ENCODE measurements around the gene SKAP1.
A peak's percentile ranks its signal among the peaks of the same experiment; 100 is the strongest.
"Not testable (repeated sequence)": the region's sequence is repeated elsewhere in the genome, so short reads cannot be mapped to it uniquely, and the experiment has no call there.

Gene SKAP1

GRCh38 chr17:48250059-48250458, 180.0 kb downstream of the SKAP1 start:
- DNase-seq (ENCODE audit: extremely low read depth in 1 of 2, low read depth in 1 of 2) = not testable (repeated sequence)

- no peak for DNase-seq (ENCODE audit: extremely low read depth in 1 of 2, low read depth in 1 of 2)
Observed at GRCh38 chr17:48247603-48248002, 182.4 kb downstream of the SKAP1 start.

- DNase-seq (ENCODE audit: extremely low read depth in 1 of 2, low read depth in 1 of 2) = no peak
Observed at GRCh38 chr17:48247038-48247437, 183.0 kb downstream of the SKAP1 start.

- DNase-seq (ENCODE audit: extremely low read depth in 1 of 2, low read depth in 1 of 2) = no peak
Observed at GRCh38 chr17:48246612-48247011, 183.4 kb downstream of the SKAP1 start.

GRCh38 chr17:48245465-48246033, 184.5 kb downstream of the SKAP1 start:
- not testable (repeated sequence) for DNase-seq (ENCODE audit: extremely low read depth in 1 of 2, low read depth in 1 of 2)

- no peak for DNase-seq (ENCODE audit: extremely low read depth in 1 of 2, low read depth in 1 of 2)
Observed at GRCh38 chr17:48244814-48245213, 185.2 kb downstream of the SKAP1 start.

- DNase-seq (ENCODE audit: extremely low read depth in 1 of 2, low read depth in 1 of 2) = no peak
Observed at GRCh38 chr17:48244121-48244711, 185.8 kb downstream of the SKAP1 start.

- no peak for DNase-seq (ENCODE audit: extremely low read depth in 1 of 2, low read depth in 1 of 2)
Observed at GRCh38 chr17:48241770-48242497, 188.1 kb downstream of the SKAP1 start.

- peak in 1 of 2 donors; percentile 18 for DNase-seq (ENCODE audit: extremely low read depth in 1 of 2, low read depth in 1 of 2)
Observed at GRCh38 chr17:48241131-48241591, 188.9 kb downstream of the SKAP1 start.

- DNase-seq (ENCODE audit: extremely low read depth in 1 of 2, low read depth in 1 of 2) = no peak
Observed at GRCh38 chr17:48240562-48241130, 189.4 kb downstream of the SKAP1 start.

- no peak for DNase-seq (ENCODE audit: extremely low read depth in 1 of 2, low read depth in 1 of 2)
Observed at GRCh38 chr17:48240122-48240521, 189.9 kb downstream of the SKAP1 start.

- no peak for DNase-seq (ENCODE audit: extremely low read depth in 1 of 2, low read depth in 1 of 2)
Observed at GRCh38 chr17:48239603-48239995, 190.4 kb downstream of the SKAP1 start.

GRCh38 chr17:48238933-48239602, 190.9 kb downstream of the SKAP1 start:
- no peak for DNase-seq (ENCODE audit: extremely low read depth in 1 of 2, low read depth in 1 of 2)

GRCh38 chr17:48237456-48237855, 192.6 kb downstream of the SKAP1 start:
- no peak for DNase-seq (ENCODE audit: extremely low read depth in 1 of 2, low read depth in 1 of 2)

- no peak for DNase-seq (ENCODE audit: extremely low read depth in 1 of 2, low read depth in 1 of 2)
Observed at GRCh38 chr17:48236681-48237134, 193.3 kb downstream of the SKAP1 start.

- DNase-seq (ENCODE audit: extremely low read depth in 1 of 2, low read depth in 1 of 2) = no peak
Observed at GRCh38 chr17:48234922-48235321, 195.1 kb downstream of the SKAP1 start.

- DNase-seq (ENCODE audit: extremely low read depth in 1 of 2, low read depth in 1 of 2) = no peak
Observed at GRCh38 chr17:48231995-48232959, 197.7 kb downstream of the SKAP1 start.

- DNase-seq (ENCODE audit: extremely low read depth in 1 of 2, low read depth in 1 of 2) = no peak
Observed at GRCh38 chr17:48229936-48230335, 200.1 kb downstream of the SKAP1 start.

- DNase-seq (ENCODE audit: extremely low read depth in 1 of 2, low read depth in 1 of 2) = no peak
Observed at GRCh38 chr17:48228720-48229119, 201.3 kb downstream of the SKAP1 start.
